KBM-7 (cell line): ENCODE data around the gene TNKS2.

Experiments used
- DNase-seq: peaks from one replicate; pipeline ENCODE4 v3.0.0-alpha.2; 2015
- in situ Hi-C: fragments of 300-500 bp; cut with MboI; formaldehyde crosslinking; loops from 2 replicates; pipeline ENCODE4 v1.14.3; 2020; ENCODE audit warnings: low sequenced_read_pairs, low pct_unique_long_range_greater_than_20kb, mixed read lengths

TNKS2 gene

GRCh38 chr10:91897421-91897820, 99.2 kb downstream of the TNKS2 start:
- DNase-seq = no peak
- in situ Hi-C loops = no loop called here

GRCh38 chr10:91901784-91902677, 103.8 kb downstream of the TNKS2 start:
- DNase-seq = peak; percentile 68
- in situ Hi-C loops = no loop called here

- DNase-seq = no peak
Observed at GRCh38 chr10:91907033-91907594, 108.9 kb downstream of the TNKS2 start.

GRCh38 chr10:91907914-91908336, 109.7 kb downstream of the TNKS2 start:
- DNase-seq = no peak
- in situ Hi-C loops = no loop called here

More at GRCh38 chr10:91907033-91907594, 108.9 kb downstream of the TNKS2 start:
- in situ Hi-C loops = no loop called here

- peak; percentile 91 for DNase-seq
- in situ Hi-C loops = no loop called here
Observed at GRCh38 chr10:91908337-91909116, 110.3 kb downstream of the TNKS2 start.

GRCh38 chr10:91909117-91909677, 111.0 kb downstream of the TNKS2 start, which contains the start of gene FGFBP3:
TSS of gene FGFBP3 (minus strand) at chr10:91909486. CDS start at chr10:91908969, 517 bp downstream.
- in situ Hi-C loops = no loop called here
- peak; percentile 73 for DNase-seq

- no peak for DNase-seq
- in situ Hi-C loops = no loop called here
Observed at GRCh38 chr10:91910467-91910866, 112.2 kb downstream of the TNKS2 start.
